Endothelial cell of umbilical vein (primary cell): Measurements from ENCODE around the gene PYGB. TPM values are rescaled to one million over a fixed set of nuclear protein-coding genes. Genes with fewer than 3 reads are reported as not detected.

Experiments used
- BruUV-seq: library from RNA; stranded (reverse); fragments of 400-500 nt; replicated peaks from 2 replicates; lab custom pipeline; 2021; lab: Mats Ljungman, UMichigan
- CTCF ChIA-PET: fragments of 300-600, 350-600 bp; sonication (Branson Sonifier 250); formaldehyde crosslinking; loops from one replicate; lab custom pipeline; 2021; ENCODE audit warnings: antibody characterized with exemption, inconsistent platforms; lab: Charles Lee
- POLR2A ChIA-PET: fragments of 300-600, 350-600 bp; sonication (Branson Sonifier 250); formaldehyde crosslinking; loops from one replicate; lab custom pipeline; 2021; ENCODE audit warnings: antibody characterized with exemption, inconsistent platforms; lab: Charles Lee
- DNase-seq: peaks from one replicate; pipeline ENCODE4 v3.0.0-alpha.2; 2011; ENCODE audit warnings: low read depth, low spot score
- FAIRE-seq: peaks from 2 replicates; lab custom pipeline; 2011; peaks lifted over from hg19 to GRCh38; lab: Jason Lieb, UNC
- H2AFZ ChIP-seq: 2 replicates; pipeline ENCODE4 v1.6.0; 2012; ENCODE audit warnings: low read depth, low read length, control low read depth, inconsistent platforms
- H3K27ac ChIP-seq: 2 replicates; pipeline ENCODE4 v1.5.1; 2011; ENCODE audit warnings: low read depth, mild to moderate bottlenecking, control low read depth, low read length, moderate library complexity; ENCODE audit not compliant: insufficient read depth
- H3K27me3 ChIP-seq, 2 experiments: 2 replicates each; pipeline versions ENCODE4 v1.6.0 to v1.6.1; 2011; ENCODE audit warnings: low read length in 2 of 2, mixed read lengths in 1 of 2; ENCODE audit not compliant: control insufficient read depth in 2 of 2, insufficient read depth in 2 of 2
- H3K36me3 ChIP-seq, 2 experiments: 2 replicates in 1 of 2; 3 replicates in 1 of 2; pipeline ENCODE4 v1.5.1; 2011; ENCODE audit warnings: low read length in 2 of 2, mild to moderate bottlenecking in 1 of 2, moderate library complexity in 1 of 2; ENCODE audit not compliant: control insufficient read depth in 2 of 2, insufficient read depth in 2 of 2; ENCODE audit errors: extremely low read depth in 1 of 2
- H3K4me1 ChIP-seq: 3 replicates; pipeline ENCODE4 v1.5.1; 2011; ENCODE audit warnings: mild to moderate bottlenecking, low read length; ENCODE audit not compliant: control insufficient read depth, insufficient read depth; ENCODE audit errors: extremely low read depth
- H3K4me2 ChIP-seq: 2 replicates; pipeline ENCODE4 v1.6.1; 2011; ENCODE audit warnings: low read length, control low read depth, mixed read lengths; ENCODE audit not compliant: insufficient read depth
- H3K4me3 ChIP-seq, 3 experiments: fragments of 200-600 bp in 1 of 3; sonication (generic), shearing (Covaris generic) in 1 of 3; replicated peaks in 1 of 3; 2 replicates each; pipeline ENCODE4 v1.5.1; 2011 to 2016; ENCODE audit warnings: control low read depth in 3 of 3, low read length in 3 of 3, mild to moderate bottlenecking in 2 of 3, inconsistent platforms in 1 of 3, low read depth in 1 of 3, moderate library complexity in 1 of 3; ENCODE audit not compliant: insufficient read depth in 1 of 3
- H3K79me2 ChIP-seq: 2 replicates; pipeline ENCODE4 v1.6.0; 2012; ENCODE audit warnings: low read length, inconsistent platforms; ENCODE audit not compliant: control insufficient read depth, insufficient read depth
- H3K9ac ChIP-seq: replicated peaks from 2 replicates; pipeline ENCODE3; 2011; ENCODE audit warnings: low read length, control low read depth; ENCODE audit not compliant: insufficient read depth; ENCODE audit errors: extremely low read depth
- H3K9me1 ChIP-seq: replicated peaks from 3 replicates; pipeline ENCODE4 v1.6.0; 2011; ENCODE audit warnings: mild to moderate bottlenecking, low read length; ENCODE audit not compliant: control insufficient read depth, insufficient read depth; ENCODE audit errors: extremely low read depth
- H3K9me3 ChIP-seq: replicated peaks from 2 replicates; pipeline ENCODE4 v1.5.1; 2012; ENCODE audit warnings: low read length, inconsistent platforms; ENCODE audit not compliant: control insufficient read depth, insufficient read depth
- H4K20me1 ChIP-seq: replicated peaks from 2 replicates; pipeline ENCODE3; 2011; ENCODE audit warnings: mild to moderate bottlenecking, low read length; ENCODE audit not compliant: control insufficient read depth, insufficient read depth; ENCODE audit errors: extremely low read depth
- EZH2 ChIP-seq: IDR thresholded peaks from 2 replicates; pipeline ENCODE4 v1.6.1; 2012; ENCODE audit warnings: borderline replicate concordance, low read depth, mild to moderate bottlenecking, moderate library complexity, low read length, inconsistent platforms; ENCODE audit not compliant: severe bottlenecking
- FOS ChIP-seq: IDR thresholded peaks from 2 replicates; pipeline ENCODE4 v1.6.1; 2011; ENCODE audit warnings: mild to moderate bottlenecking, low read length, moderate library complexity, borderline replicate concordance; ENCODE audit not compliant: insufficient read depth
- GATA2 ChIP-seq: IDR thresholded peaks from 2 replicates; pipeline ENCODE4 v1.7.0; 2011; ENCODE audit warnings: low read depth, mild to moderate bottlenecking, moderate library complexity, mixed read lengths, low read length; ENCODE audit not compliant: insufficient read length, insufficient read depth
- JUN ChIP-seq: IDR thresholded peaks from 2 replicates; pipeline ENCODE4 v1.6.1; 2011; ENCODE audit warnings: borderline replicate concordance, low read depth; ENCODE audit not compliant: insufficient read length, insufficient read depth
- MYC ChIP-seq: IDR thresholded peaks from one replicate; pipeline ENCODE4 v1.6.1; 2011; ENCODE audit warnings: mild to moderate bottlenecking, low read depth, low read length
- POLR2A ChIP-seq: IDR thresholded peaks from 2 replicates; pipeline ENCODE4 v1.6.1; 2012; ENCODE audit warnings: low read depth, mild to moderate bottlenecking, control low read depth, low read length
- POLR2AphosphoS5 ChIP-seq: IDR thresholded peaks from 2 replicates; pipeline ENCODE4 v1.6.1; 2012; ENCODE audit warnings: low read depth, mild to moderate bottlenecking, control low read depth, low read length, moderate library complexity; ENCODE audit not compliant: insufficient read depth
- dilution Hi-C: fragments of 300-500 bp; cut with MboI; formaldehyde crosslinking; loops from one replicate; pipeline ENCODE4 v1.15.0; 2019; ENCODE audit warnings: low sequenced_read_pairs; ENCODE audit not compliant: extremely low pct_ligation_motif_present
- intact Hi-C: fragments of 100-400 bp; cut with micrococcal nuclease; formaldehyde crosslinking; loops from one replicate; pipeline ENCODE4 v1.10.0; 2022
- polyA plus RNA-seq, 4 experiments: library from polyadenylated mRNA; depleted of rRNA in 3 of 4; stranded (reverse) in 3 of 4; unstranded in 1 of 4; fragments of >200 nt; gene quantifications; 2 replicates each; pipeline versions ENCODE4 v1.2.1 to v1.2.3, GENCODE V29; 2011 to 2012; ENCODE audit warnings: missing spikeins in 1 of 4
- total RNA-seq: library from RNA; stranded (reverse); gene quantifications from 2 replicates; pipeline ENCODE4 v1.2.3, GENCODE V29; 2021
- TF ChIP-seq, protein P1 (sequence below): IDR thresholded peaks from 2 replicates; pipeline ENCODE4 v1.6.1; 2011; ENCODE audit not compliant: insufficient read depth, insufficient read length
- TF ChIP-seq, protein P2 (sequence below), 2 donors: IDR thresholded peaks; 1 replicate in 1 of 2; 2 replicates in 1 of 2; pipeline ENCODE4 v1.5.1; 2011; ENCODE audit warnings: low read length in 2 of 2, mild to moderate bottlenecking in 2 of 2, moderate library complexity in 2 of 2, control low read depth in 1 of 2, inconsistent platforms in 1 of 2, low read depth in 1 of 2; ENCODE audit not compliant: insufficient read depth in 1 of 2; ENCODE audit errors: extremely low read depth in 1 of 2

Gene PYGB
- total and polyA plus RNA-seq, 2 donors (not counting 3 experiments of a cell fraction or from before 2014, with no cell fraction given), result 36.1 to 60.2 TPM

DNA sequence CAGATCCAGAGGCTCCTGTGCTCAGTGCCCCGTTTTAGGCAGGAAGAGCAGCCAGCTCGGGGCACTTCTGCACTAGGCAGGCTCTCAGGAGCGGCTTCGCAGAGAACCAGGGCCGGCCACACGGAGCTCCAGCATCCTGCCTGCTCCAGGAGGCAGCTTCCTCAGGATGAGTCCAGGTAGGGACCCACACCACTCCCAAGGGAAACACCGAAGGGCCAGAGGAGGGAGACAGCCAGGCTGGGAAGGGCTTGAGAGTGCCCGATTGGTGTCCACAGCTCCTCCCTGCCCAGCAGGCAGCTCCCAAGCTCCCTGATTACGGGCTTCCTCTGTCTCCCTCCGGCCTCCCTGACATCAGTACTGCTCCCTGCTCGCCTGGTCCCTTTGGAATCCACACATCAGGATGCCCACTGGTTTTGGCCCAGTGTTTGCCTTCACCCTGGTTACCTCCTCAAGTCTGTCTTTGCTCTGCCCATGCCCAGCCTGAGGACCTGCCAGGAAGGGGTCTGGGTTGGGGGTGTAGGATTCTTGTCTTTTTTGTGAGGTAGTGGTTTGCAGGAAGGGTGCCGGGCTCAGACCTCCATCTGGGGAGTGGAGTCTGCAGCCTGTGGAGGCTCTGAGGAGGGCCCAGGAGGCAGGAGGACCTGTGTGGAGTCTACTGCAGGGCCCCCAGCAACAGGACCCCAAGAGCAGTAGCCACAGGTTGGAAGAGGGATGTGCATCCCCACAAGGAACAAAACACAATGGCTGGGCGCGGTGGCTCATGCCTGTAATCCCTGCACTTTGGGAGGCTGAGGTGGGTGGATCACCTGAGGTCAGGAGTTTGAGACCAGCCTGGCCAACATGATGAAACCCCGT lies 11.2 kb upstream of the PYGB start:
- ChIA-PET CTCF (interaction anchor here (1.0 to 1.6 kb wide), 3 partner anchors 11 to 162 kb away, joined by 4 to 9 read pairs (median 4); partner anchors contain the start of gene PYGB), POLR2A (no interaction called here)
- TF ChIP-seq MYC, result no peak
- TF ChIP-seq JUN, result no peak
- TF ChIP-seq, protein P1, sequence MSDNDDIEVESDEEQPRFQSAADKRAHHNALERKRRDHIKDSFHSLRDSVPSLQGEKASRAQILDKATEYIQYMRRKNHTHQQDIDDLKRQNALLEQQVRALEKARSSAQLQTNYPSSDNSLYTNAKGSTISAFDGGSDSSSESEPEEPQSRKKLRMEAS, result no peak
- no peak for TF ChIP-seq FOS
- TF ChIP-seq, protein P2, sequence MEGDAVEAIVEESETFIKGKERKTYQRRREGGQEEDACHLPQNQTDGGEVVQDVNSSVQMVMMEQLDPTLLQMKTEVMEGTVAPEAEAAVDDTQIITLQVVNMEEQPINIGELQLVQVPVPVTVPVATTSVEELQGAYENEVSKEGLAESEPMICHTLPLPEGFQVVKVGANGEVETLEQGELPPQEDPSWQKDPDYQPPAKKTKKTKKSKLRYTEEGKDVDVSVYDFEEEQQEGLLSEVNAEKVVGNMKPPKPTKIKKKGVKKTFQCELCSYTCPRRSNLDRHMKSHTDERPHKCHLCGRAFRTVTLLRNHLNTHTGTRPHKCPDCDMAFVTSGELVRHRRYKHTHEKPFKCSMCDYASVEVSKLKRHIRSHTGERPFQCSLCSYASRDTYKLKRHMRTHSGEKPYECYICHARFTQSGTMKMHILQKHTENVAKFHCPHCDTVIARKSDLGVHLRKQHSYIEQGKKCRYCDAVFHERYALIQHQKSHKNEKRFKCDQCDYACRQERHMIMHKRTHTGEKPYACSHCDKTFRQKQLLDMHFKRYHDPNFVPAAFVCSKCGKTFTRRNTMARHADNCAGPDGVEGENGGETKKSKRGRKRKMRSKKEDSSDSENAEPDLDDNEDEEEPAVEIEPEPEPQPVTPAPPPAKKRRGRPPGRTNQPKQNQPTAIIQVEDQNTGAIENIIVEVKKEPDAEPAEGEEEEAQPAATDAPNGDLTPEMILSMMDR (IDR thresholded peaks at IDR 0.05; ENCODE audit: extremely low read depth in 1 of 2, insufficient read depth in 1 of 2, low read depth in 1 of 2, low read length in 2 of 2), result no peak
- TF ChIP-seq GATA2, result no peak
- no peak for TF ChIP-seq EZH2
- TF ChIP-seq POLR2A, result no peak
- no peak for TF ChIP-seq POLR2AphosphoS5
- no peak overlapping the region for H3K9ac ChIP-seq
- intact Hi-C loops, result no loop called here
- no peak overlapping the region for H2AFZ ChIP-seq
- BruUV-seq, result no TSS peak
- no peak overlapping the region for H3K27ac ChIP-seq
- H3K79me2 ChIP-seq, result no peaks in the 10 kb centered on the region
- H3K4me1 ChIP-seq, result peaks cover 19% of the 10 kb centered on the region
- DNase-seq (no peak), FAIRE-seq (no peak)
- no peaks in the 10 kb centered on the region for H4K20me1 ChIP-seq
- dilution Hi-C loops, result no loop called here
- no peaks in the 10 kb centered on the region for H3K27me3 ChIP-seq
- no peaks in the 10 kb centered on the region for H3K9me1 ChIP-seq
- H3K4me2 ChIP-seq, result no peak overlapping the region
- no peak overlapping the region for H3K4me3 ChIP-seq
- H3K9me3 ChIP-seq, result no peaks in the 10 kb centered on the region
- no peaks in the 10 kb centered on the region for H3K36me3 ChIP-seq
